K562 (cell line): ENCODE measurements around the gene LAIR2.

ENCODE experiments used
- E2F1 ChIP-seq: sonication (generic); formaldehyde crosslinking; IDR thresholded peaks from 2 replicates; pipeline ENCODE4 v1.8.1; 2023; ENCODE audit warnings: mild to moderate bottlenecking, missing genetic modification reagents, moderate library complexity
- SRSF7 ChIP-seq: fragments of 200-400 bp; formaldehyde crosslinking; optimal IDR thresholded peaks from 2 replicates; pipeline ENCODE3; 2017; ENCODE audit warnings: mild to moderate bottlenecking, low read depth, low read length
- THRB ChIP-seq: fragments of 450-650 bp; formaldehyde crosslinking; conservative IDR thresholded peaks from 2 replicates; pipeline ENCODE4 v1.4.0; 2022; ENCODE audit warnings: mild to moderate bottlenecking, missing genetic modification characterization
- TF ChIP-seq, protein P1 (sequence below): fragments of 450-650 bp; formaldehyde crosslinking; IDR thresholded peaks from 2 replicates; pipeline ENCODE4 v1.4.0; 2022; ENCODE audit warnings: missing genetic modification characterization
- TF ChIP-seq, protein P2 (sequence below): fragments of 450-650 bp; IDR thresholded peaks from 2 replicates; pipeline ENCODE4 v1.6.1; 2018; ENCODE audit not compliant: partially characterized antibody
- TF ChIP-seq, protein P3 (sequence below), 3 experiments: IDR thresholded peaks in 2 of 3; conservative IDR thresholded peaks in 1 of 3; 2 replicates each; pipeline ENCODE4 v1.5.1; 2011 to 2012; ENCODE audit warnings: low read length in 3 of 3, mild to moderate bottlenecking in 3 of 3, control low read depth in 2 of 3, improper control_type of control experiment in 1 of 3, inconsistent platforms in 1 of 3, low read depth in 1 of 3, mixed read lengths in 1 of 3, moderate library complexity in 1 of 3; ENCODE audit not compliant: insufficient read depth in 2 of 3

- TF ChIP-seq, protein P1, sequence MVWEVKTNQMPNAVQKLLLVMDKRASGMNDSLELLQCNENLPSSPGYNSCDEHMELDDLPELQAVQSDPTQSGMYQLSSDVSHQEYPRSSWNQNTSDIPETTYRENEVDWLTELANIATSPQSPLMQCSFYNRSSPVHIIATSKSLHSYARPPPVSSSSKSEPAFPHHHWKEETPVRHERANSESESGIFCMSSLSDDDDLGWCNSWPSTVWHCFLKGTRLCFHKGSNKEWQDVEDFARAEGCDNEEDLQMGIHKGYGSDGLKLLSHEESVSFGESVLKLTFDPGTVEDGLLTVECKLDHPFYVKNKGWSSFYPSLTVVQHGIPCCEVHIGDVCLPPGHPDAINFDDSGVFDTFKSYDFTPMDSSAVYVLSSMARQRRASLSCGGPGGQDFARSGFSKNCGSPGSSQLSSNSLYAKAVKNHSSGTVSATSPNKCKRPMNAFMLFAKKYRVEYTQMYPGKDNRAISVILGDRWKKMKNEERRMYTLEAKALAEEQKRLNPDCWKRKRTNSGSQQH (CRISPR knock-in tag), result no peak
- TF ChIP-seq E2F1 (CRISPR knock-in tag) (no peak), SRSF7 (no peak), THRB (CRISPR knock-in tag) (no peak)
- TF ChIP-seq, protein P2, sequence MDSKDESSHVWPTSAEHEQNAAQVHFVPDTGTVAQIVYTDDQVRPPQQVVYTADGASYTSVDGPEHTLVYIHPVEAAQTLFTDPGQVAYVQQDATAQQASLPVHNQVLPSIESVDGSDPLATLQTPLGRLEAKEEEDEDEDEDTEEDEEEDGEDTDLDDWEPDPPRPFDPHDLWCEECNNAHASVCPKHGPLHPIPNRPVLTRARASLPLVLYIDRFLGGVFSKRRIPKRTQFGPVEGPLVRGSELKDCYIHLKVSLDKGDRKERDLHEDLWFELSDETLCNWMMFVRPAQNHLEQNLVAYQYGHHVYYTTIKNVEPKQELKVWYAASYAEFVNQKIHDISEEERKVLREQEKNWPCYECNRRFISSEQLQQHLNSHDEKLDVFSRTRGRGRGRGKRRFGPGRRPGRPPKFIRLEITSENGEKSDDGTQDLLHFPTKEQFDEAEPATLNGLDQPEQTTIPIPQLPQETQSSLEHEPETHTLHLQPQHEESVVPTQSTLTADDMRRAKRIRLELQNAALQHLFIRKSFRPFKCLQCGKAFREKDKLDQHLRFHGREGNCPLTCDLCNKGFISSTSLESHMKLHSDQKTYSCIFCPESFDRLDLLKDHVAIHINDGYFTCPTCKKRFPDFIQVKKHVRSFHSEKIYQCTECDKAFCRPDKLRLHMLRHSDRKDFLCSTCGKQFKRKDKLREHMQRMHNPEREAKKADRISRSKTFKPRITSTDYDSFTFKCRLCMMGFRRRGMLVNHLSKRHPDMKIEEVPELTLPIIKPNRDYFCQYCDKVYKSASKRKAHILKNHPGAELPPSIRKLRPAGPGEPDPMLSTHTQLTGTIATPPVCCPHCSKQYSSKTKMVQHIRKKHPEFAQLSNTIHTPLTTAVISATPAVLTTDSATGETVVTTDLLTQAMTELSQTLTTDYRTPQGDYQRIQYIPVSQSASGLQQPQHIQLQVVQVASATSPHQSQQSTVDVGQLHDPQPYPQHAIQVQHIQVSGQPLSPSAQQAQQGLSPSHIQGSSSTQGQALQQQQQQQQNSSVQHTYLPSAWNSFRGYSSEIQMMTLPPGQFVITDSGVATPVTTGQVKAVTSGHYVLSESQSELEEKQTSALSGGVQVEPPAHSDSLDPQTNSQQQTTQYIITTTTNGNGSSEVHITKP, result no peak
- TF ChIP-seq, protein P3, sequence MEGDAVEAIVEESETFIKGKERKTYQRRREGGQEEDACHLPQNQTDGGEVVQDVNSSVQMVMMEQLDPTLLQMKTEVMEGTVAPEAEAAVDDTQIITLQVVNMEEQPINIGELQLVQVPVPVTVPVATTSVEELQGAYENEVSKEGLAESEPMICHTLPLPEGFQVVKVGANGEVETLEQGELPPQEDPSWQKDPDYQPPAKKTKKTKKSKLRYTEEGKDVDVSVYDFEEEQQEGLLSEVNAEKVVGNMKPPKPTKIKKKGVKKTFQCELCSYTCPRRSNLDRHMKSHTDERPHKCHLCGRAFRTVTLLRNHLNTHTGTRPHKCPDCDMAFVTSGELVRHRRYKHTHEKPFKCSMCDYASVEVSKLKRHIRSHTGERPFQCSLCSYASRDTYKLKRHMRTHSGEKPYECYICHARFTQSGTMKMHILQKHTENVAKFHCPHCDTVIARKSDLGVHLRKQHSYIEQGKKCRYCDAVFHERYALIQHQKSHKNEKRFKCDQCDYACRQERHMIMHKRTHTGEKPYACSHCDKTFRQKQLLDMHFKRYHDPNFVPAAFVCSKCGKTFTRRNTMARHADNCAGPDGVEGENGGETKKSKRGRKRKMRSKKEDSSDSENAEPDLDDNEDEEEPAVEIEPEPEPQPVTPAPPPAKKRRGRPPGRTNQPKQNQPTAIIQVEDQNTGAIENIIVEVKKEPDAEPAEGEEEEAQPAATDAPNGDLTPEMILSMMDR (IDR thresholded peaks at IDR 0.05 in 2 of 3, conservative IDR thresholded peaks at IDR 0.05 in 1 of 3; ENCODE audit: insufficient read depth in 2 of 3, low read depth in 1 of 3, low read length in 3 of 3), result no peak
Observed at GRCh38 chr19:54470991-54471782, 31.4 kb upstream of the LAIR2 start.
